Activated naive CD4-positive, alpha-beta T cell treated with anti-CD3 and anti-CD28 coated beads for 36 hours (primary cell): Measurements from ENCODE around the gene TGM2. TPM values are rescaled to one million over a fixed set of nuclear protein-coding genes. Genes with fewer than 3 reads are reported as not detected.

Experiments used
- CTCF ChIA-PET: fragments of 350-600 bp; sonication (Branson Sonifier 250); formaldehyde crosslinking; loops from one replicate; lab custom pipeline; 2021; ENCODE audit warnings: antibody characterized with exemption; lab: Charles Lee
- DNase-seq: peaks from one replicate; pipeline ENCODE4 v3.0.0-alpha.2; 2020
- H3K27ac Mint-ChIP-seq: one replicate; pipeline ENCODE4 v1.8.0; 2021; ENCODE audit warnings: mild to moderate bottlenecking, mixed read lengths
- H3K27me3 Mint-ChIP-seq: one replicate; pipeline ENCODE4 v1.8.0; 2021; ENCODE audit warnings: low read depth, mixed read lengths
- H3K36me3 Mint-ChIP-seq: one replicate; pipeline ENCODE4 v1.8.0; 2021; ENCODE audit warnings: low read depth, mixed read lengths
- H3K4me1 Mint-ChIP-seq: one replicate; pipeline ENCODE4 v1.8.0; 2021; ENCODE audit warnings: low read depth, mixed read lengths
- H3K4me3 Mint-ChIP-seq: one replicate; pipeline ENCODE4 v1.8.0; 2021; ENCODE audit warnings: mild to moderate bottlenecking, moderate library complexity, mixed read lengths
- H3K9me3 Mint-ChIP-seq: one replicate; pipeline ENCODE4 v1.8.0; 2021; ENCODE audit warnings: mixed read lengths
- intact Hi-C: fragments of 100-400 bp; cut with micrococcal nuclease; formaldehyde crosslinking; loops from one replicate; pipeline ENCODE4 v1.15.1; 2023
- total RNA-seq, 2 experiments: library from RNA; stranded (reverse); gene quantifications; one replicate each; pipeline ENCODE4 v1.2.3, GENCODE V29; 2021

The TGM2 gene
- total RNA-seq, 2 experiments from 2014 or later = not detected

GRCh38 chr20:38207621-38208020 is 42.6 kb upstream of the TGM2 start:
- CTCF ChIA-PET = interaction anchor here (0.6 to 1.2 kb wide), 2 partner anchors 13 to 40 kb away, joined by 4 read pairs; no protein-coding TSS in a partner anchor
- Mint-ChIP-seq H3K36me3 (no peaks in the 10 kb centered on the region), H3K4me1 (no peaks in the 10 kb centered on the region), H3K27ac (no peak overlapping the region), H3K27me3 (peaks cover 9% of the 10 kb centered on the region), H3K4me3 (no peak overlapping the region), H3K9me3 (no peaks in the 10 kb centered on the region)
- no peak for DNase-seq
- intact Hi-C loops = no loop called here

- intact Hi-C loops = no loop called here
- no peaks in the 10 kb centered on the region for H3K36me3 Mint-ChIP-seq
- H3K27ac Mint-ChIP-seq = no peak overlapping the region
- no peaks in the 10 kb centered on the region for H3K9me3 Mint-ChIP-seq
- no peak for DNase-seq
- CTCF ChIA-PET = interaction anchor here (0.8 kb wide), 1 partner anchor 147 kb away, joined by 3 read pairs; no protein-coding TSS in a partner anchor
- no peak overlapping the region for H3K4me3 Mint-ChIP-seq
- H3K4me1 Mint-ChIP-seq = no peaks in the 10 kb centered on the region
- H3K27me3 Mint-ChIP-seq = peaks cover 9% of the 10 kb centered on the region
These were observed 39.9 kb upstream of the TGM2 start for GRCh38 chr20:38205001-38205400.

GRCh38 chr20:38203981-38204357 is 38.9 kb upstream of the TGM2 start:
- Mint-ChIP-seq H3K4me3 (no peak overlapping the region), H3K9me3 (no peaks in the 10 kb centered on the region), H3K27ac (no peak overlapping the region), H3K27me3 (peaks cover 9% of the 10 kb centered on the region), H3K4me1 (no peaks in the 10 kb centered on the region), H3K36me3 (no peaks in the 10 kb centered on the region)
- CTCF ChIA-PET = interaction anchor here (3.5 kb wide), 1 partner anchor 18 kb away, joined by 18 read pairs; no protein-coding TSS in a partner anchor
- intact Hi-C loops = no loop called here
- no peak for DNase-seq

- Mint-ChIP-seq H3K27me3 (peaks cover 6% of the 10 kb centered on the region), H3K36me3 (no peaks in the 10 kb centered on the region), H3K27ac (no peak overlapping the region), H3K4me1 (no peaks in the 10 kb centered on the region), H3K9me3 (no peaks in the 10 kb centered on the region), H3K4me3 (no peak overlapping the region)
- intact Hi-C loops = no loop called here
- CTCF ChIA-PET = interaction anchor here (3.5 kb wide), 1 partner anchor 19 kb away, joined by 18 read pairs; no protein-coding TSS in a partner anchor
- no peak for DNase-seq
These were observed 38.4 kb upstream of the TGM2 start for GRCh38 chr20:38203337-38203980.

- no peak overlapping the region for H3K27ac Mint-ChIP-seq
- no peak for DNase-seq
- no peak overlapping the region for H3K4me3 Mint-ChIP-seq
- CTCF ChIA-PET = interaction anchor here (3.5 kb wide), 1 partner anchor 19 kb away, joined by 18 read pairs; no protein-coding TSS in a partner anchor
- intact Hi-C loops = no loop called here
- H3K4me1 Mint-ChIP-seq = no peaks in the 10 kb centered on the region
- no peaks in the 10 kb centered on the region for H3K36me3 Mint-ChIP-seq
- peaks cover 5% of the 10 kb centered on the region for H3K27me3 Mint-ChIP-seq
- H3K9me3 Mint-ChIP-seq = no peaks in the 10 kb centered on the region
These were observed 37.9 kb upstream of the TGM2 start for GRCh38 chr20:38202982-38203293.

- CTCF ChIA-PET = interaction anchor here (3.5 kb wide), 1 partner anchor 20 kb away, joined by 18 read pairs; no protein-coding TSS in a partner anchor
- no peaks in the 10 kb centered on the region for H3K36me3 Mint-ChIP-seq
- H3K4me1 Mint-ChIP-seq = no peaks in the 10 kb centered on the region
- H3K9me3 Mint-ChIP-seq = no peaks in the 10 kb centered on the region
- DNase-seq = no peak
- H3K27me3 Mint-ChIP-seq = peaks cover 2% of the 10 kb centered on the region
- no peak overlapping the region for H3K27ac Mint-ChIP-seq
- intact Hi-C loops = no loop called here
- H3K4me3 Mint-ChIP-seq = no peak overlapping the region
These were observed 37.3 kb upstream of the TGM2 start for GRCh38 chr20:38202153-38202981.

GRCh38 chr20:38201356-38201755 is 36.3 kb upstream of the TGM2 start:
- no peaks in the 10 kb centered on the region for H3K9me3 Mint-ChIP-seq
- DNase-seq = no peak

GRCh38 chr20:38200646-38201045 is 35.6 kb upstream of the TGM2 start:
- Mint-ChIP-seq H3K27ac (no peak overlapping the region), H3K27me3 (no peaks in the 10 kb centered on the region), H3K4me3 (no peak overlapping the region), H3K4me1 (no peaks in the 10 kb centered on the region), H3K9me3 (no peaks in the 10 kb centered on the region), H3K36me3 (no peaks in the 10 kb centered on the region)
- no peak for DNase-seq
- CTCF ChIA-PET = interaction anchor here (3.5 kb wide), 1 partner anchor 22 kb away, joined by 18 read pairs; no protein-coding TSS in a partner anchor
- intact Hi-C loops = no loop called here

More at GRCh38 chr20:38201356-38201755, 36.3 kb upstream of the TGM2 start:
- intact Hi-C loops = no loop called here
- no peak overlapping the region for H3K4me3 Mint-ChIP-seq
- no peak overlapping the region for H3K27ac Mint-ChIP-seq
- CTCF ChIA-PET = interaction anchor here (3.5 kb wide), 1 partner anchor 21 kb away, joined by 18 read pairs; no protein-coding TSS in a partner anchor
- no peaks in the 10 kb centered on the region for H3K27me3 Mint-ChIP-seq
- H3K4me1 Mint-ChIP-seq = no peaks in the 10 kb centered on the region
- H3K36me3 Mint-ChIP-seq = no peaks in the 10 kb centered on the region

GRCh38 chr20:38199501-38200390 is 34.7 kb upstream of the TGM2 start:
- no peak for DNase-seq
- no peaks in the 10 kb centered on the region for H3K36me3 Mint-ChIP-seq
- H3K9me3 Mint-ChIP-seq = no peaks in the 10 kb centered on the region
- peaks cover 3% of the 10 kb centered on the region for H3K27me3 Mint-ChIP-seq
- CTCF ChIA-PET = interaction anchor here (0.6 kb wide), 1 partner anchor 34 kb away, joined by 3 read pairs; no protein-coding TSS in a partner anchor
- no peak overlapping the region for H3K27ac Mint-ChIP-seq
- no peak overlapping the region for H3K4me3 Mint-ChIP-seq
- no peaks in the 10 kb centered on the region for H3K4me1 Mint-ChIP-seq
- intact Hi-C loops = no loop called here

- H3K9me3 Mint-ChIP-seq = no peaks in the 10 kb centered on the region
- no peak for DNase-seq
- H3K4me3 Mint-ChIP-seq = no peak overlapping the region
- no peaks in the 10 kb centered on the region for H3K4me1 Mint-ChIP-seq
- no peaks in the 10 kb centered on the region for H3K36me3 Mint-ChIP-seq
- no peak overlapping the region for H3K27ac Mint-ChIP-seq
- intact Hi-C loops = no loop called here
- CTCF ChIA-PET = no interaction called here
- peaks cover 3% of the 10 kb centered on the region for H3K27me3 Mint-ChIP-seq
These were observed 33.3 kb upstream of the TGM2 start for GRCh38 chr20:38198238-38198861.

GRCh38 chr20:38197619-38198018 is 32.5 kb upstream of the TGM2 start:
- Mint-ChIP-seq H3K27me3 (peaks cover 6% of the 10 kb centered on the region), H3K4me1 (no peaks in the 10 kb centered on the region), H3K36me3 (no peaks in the 10 kb centered on the region), H3K4me3 (no peak overlapping the region), H3K9me3 (no peaks in the 10 kb centered on the region), H3K27ac (no peak overlapping the region)
- intact Hi-C loops = no loop called here
- no peak for DNase-seq
- CTCF ChIA-PET = interaction anchor here (0.6 kb wide), 1 partner anchor 510 kb away, joined by 3 read pairs; no protein-coding TSS in a partner anchor
